T-helper 2 cell treated with Interferon-gamma antibody and Interleukin-4, amounts not matched to agents 100 ng/mL and 5 ng/mL, for 36 hours (primary cell): ENCODE results near the gene VILL. TPM values are rescaled to one million over a fixed set of nuclear protein-coding genes. Genes with fewer than 3 reads are reported as not detected.
"Not testable (repeated sequence)": the region's sequence is repeated elsewhere in the genome, so short reads cannot be mapped to it uniquely, and the experiment has no call there.

Experiments
- intact Hi-C: fragments of 100-400 bp; cut with micrococcal nuclease; formaldehyde crosslinking; loops from one replicate; pipeline ENCODE4 v1.15.1; 2023
- total RNA-seq: library from RNA; stranded (reverse); gene quantifications from 2 replicates; pipeline ENCODE4 v1.2.3, GENCODE V29; 2022

Gene VILL
- total RNA-seq, 1 donor from 2014 or later: 20.2 TPM

DNA sequence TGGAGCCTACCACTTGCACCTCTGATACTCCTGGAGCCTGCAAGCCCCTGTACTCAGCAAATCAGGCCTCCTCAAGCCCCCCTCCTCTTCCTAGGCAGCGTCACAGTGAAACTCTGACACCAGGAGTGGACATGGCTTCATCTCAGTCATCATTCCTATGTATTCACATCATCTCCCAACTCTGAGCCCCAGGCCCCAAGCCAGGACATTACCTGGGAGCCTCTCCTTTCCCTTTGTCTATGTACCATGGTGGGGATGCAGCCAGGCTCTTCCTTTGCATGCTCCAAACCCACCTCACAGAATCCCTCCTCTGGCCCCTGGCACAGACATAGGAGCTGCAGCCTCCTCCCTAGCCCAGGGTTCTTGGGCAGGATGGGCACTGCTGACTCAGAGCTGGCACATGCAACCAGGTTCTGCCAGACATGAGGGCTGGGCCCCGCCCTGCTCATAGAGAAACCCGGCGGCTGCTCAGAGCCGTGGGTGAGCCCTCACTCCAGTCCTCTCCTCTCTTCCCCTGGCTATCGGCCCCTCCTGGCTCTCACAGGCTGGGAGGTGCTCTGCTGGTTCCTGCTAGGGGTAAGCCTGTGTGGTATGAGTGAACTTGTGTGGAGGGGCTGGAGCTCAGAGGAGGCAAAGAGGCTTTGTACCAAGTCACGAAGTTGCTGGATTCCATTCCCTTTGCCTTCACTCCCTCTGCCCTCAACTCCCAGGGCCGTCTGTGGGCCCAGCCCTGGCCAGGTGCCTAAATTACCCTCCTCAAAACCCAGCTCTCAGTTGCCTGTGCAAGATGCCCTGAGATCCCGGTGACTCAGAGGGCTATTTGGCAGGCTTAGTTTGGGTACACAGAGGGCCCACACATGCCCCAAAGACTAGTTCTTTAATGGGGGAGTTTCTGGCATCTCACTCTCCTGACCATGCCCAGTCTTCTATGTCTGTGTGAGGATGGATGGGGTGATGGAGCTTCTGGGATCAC, 40.7 kb downstream of the VILL start:
- intact Hi-C loops: no loop called here

GRCh38 chr3:38032328-38032865, 41.8 kb downstream of the VILL start:
- intact Hi-C loops: no loop called here

DNA sequence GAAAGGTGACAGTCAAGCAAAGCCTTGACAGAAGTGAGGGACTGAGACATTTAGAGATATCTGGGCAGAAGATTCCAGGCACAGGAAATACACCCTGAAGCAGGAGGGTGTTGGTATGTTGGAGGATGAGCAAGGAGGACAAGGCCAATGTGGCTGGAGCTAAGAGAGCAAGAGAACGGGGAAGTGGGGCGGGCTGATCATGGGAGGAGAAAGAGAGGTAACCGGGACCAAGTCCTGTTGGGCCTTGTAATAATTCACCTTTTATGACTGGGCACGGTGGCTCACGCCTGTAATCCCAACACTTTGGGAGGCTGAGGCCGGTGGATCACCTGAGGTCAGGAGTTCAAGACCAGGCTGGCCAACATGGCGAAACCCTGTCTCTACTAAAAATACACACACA, 43.0 kb downstream of the VILL start:
- intact Hi-C loops: not testable (repeated sequence)

GRCh38 chr3:38034335-38034734, 43.7 kb downstream of the VILL start:
- intact Hi-C loops: not testable (repeated sequence)

DNA sequence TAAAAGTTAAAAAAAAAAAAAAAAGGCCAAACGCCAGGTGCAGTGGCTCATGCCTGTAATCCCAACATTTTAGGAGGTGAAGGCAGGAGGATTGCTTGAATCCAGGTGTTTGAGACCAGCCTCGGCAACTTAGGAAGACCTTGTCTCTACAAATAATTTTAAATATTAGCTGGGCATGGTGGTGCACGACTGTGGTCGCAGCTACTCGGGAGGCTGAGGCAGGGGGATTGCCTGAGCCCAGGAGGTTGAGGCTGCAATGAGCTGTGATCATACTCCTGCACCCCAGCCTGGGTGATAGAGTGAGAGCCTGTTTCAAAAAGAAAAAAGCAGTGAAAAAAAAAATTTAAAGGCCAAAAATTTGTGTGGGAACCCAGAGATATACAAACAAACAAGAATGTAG, 45.7 kb downstream of the VILL start:
- intact Hi-C loops: no loop called here

GRCh38 chr3:38036906-38037305, 46.3 kb downstream of the VILL start:
- intact Hi-C loops: no loop called here

DNA sequence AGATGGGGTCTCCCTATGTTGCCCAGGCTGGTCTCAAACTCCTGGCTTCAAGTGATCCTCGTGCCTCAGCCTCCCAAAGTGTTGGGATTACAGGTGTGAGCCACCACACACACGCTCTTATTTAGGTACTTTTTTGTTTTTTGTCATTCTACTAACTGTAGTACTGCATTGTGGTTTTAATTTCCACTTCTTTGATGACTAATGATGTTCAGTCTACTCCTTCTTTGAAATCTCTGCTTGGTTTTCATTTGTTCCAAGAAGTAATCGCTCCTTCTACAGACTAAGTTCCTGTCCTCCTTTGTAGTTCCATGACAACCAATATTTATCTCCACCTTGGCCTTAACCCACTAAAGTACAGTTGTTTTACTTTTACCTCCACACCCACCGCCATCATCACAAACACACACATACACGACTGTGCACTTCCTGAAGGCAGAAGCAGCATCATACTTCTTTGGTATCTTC, 47.9 kb downstream of the VILL start:
- intact Hi-C loops: loop anchor here (2.0 kb wide), 1 partner anchor 64 kb away; no protein-coding TSS in a partner anchor

DNA sequence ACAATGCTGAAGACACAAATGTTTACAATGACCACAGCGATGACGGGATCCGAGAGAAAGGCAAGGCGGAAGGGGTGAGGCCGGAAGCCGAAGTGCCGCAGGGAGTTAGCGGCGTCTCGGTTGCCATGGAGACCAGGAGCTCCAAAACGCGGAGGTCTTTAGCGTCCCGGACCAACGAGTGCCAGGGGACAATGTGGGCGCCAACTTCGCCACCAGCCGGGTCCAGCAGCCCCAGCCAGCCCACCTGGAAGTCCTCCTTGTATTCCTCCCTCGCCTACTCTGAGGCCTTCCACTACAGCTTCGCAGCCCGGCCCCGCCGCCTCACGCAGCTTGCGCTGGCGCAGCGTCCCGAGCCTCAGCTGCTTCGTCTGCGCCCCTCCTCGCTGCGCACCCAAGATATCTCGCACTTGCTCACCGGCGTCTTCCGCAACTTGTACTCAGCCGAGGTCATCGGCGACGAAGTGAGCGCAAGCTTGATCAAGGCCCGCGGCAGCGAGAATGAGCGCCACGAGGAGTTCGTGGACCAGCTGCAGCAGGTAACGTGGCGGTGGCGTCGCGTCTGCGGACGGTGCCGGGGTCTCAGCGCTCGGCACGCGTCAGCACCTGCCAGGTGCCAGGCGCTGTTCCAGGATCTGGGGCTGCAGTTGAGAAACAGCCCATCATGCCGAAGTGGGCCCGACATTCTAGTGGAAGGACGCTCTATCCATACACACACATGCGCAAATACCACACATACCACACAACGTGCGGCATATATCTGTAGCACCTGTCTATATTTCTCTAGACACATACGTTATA, 48.7 kb downstream of the VILL start, which contains the start of gene DLEC1:
TSS of gene DLEC1 (plus strand) at position 108 of the 798 bp plus-strand sequence. CDS start at position 126, 18 bp downstream.
- intact Hi-C loops: loop anchor here (1.0 to 2.0 kb wide), 2 partner anchors 64 to 98 kb away; partner anchors contain the start of gene ACAA1

- intact Hi-C loops: loop anchor here (1.0 to 2.0 kb wide), 2 partner anchors 65 to 97 kb away; partner anchors contain the start of gene ACAA1
These were observed 49.3 kb downstream of the VILL start for GRCh38 chr3:38039899-38040261.

- intact Hi-C loops: no loop called here
These were observed 49.8 kb downstream of the VILL start for GRCh38 chr3:38040401-38040800.

GRCh38 chr3:38043486-38043885, 52.9 kb downstream of the VILL start:
- intact Hi-C loops: no loop called here

- intact Hi-C loops: no loop called here
These were observed 55.4 kb downstream of the VILL start for GRCh38 chr3:38046027-38046426.

- intact Hi-C loops: no loop called here
These were observed 56.2 kb downstream of the VILL start for GRCh38 chr3:38046821-38047220.

- intact Hi-C loops: no loop called here
These were observed 57.3 kb downstream of the VILL start for GRCh38 chr3:38047896-38048295.

- intact Hi-C loops: no loop called here
These were observed 59.0 kb downstream of the VILL start for GRCh38 chr3:38049358-38050126.

GRCh38 chr3:38051131-38051530, 60.5 kb downstream of the VILL start:
- intact Hi-C loops: no loop called here

DNA sequence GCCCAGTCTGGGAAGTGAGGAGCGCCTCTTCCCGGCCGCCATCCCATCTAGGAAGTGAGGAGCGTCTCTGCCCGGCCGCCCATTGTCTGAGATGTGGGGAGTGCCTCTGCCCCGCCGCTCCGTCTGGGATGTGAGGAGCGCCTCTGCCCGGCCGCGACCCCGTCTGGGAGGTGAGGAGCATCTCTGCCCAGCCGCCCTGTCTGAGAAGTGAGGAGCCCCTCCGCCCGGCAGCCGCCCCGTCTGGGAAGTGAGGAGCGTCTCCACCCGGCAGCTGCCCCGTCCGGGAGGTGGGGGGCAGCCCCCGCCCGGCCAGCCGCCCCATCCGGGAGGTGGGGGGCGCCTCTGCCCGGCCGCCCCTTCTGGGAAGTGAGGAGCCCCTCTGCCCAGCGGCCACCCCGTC, 62.7 kb downstream of the VILL start:
- intact Hi-C loops: not testable (repeated sequence)

DNA sequence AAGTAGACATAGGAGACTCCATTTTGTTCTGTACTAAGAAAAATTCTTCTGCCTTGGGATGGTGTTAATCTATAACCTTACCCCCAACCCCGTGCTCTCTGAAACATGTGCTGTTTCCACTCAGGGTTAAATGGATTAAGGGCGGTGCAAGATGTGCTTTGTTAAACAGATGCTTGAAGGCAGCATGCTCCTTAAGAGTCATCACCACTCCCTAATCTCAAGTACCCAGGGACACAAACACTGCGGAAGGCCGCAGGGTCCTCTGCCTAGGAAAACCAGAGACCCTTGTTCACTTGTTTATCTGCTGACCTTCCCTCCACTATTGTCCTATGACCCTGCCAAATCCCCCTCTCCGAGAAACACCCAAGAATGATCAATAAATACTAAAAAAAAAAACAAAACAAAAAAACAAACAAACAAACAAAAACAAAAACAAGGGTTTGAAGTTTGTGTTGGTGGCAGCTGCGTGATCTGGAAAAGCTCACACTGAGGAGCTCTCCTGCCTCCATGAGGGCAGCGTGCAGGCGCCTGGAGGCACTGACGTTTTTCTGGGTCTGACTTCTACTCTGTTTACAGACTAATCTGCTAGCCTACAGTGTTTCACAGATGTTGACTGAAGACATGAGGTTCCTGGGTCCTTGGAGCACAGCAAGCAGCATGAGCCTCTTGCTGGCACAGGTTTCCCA, 63.4 kb downstream of the VILL start:
- intact Hi-C loops: not testable (repeated sequence)

GRCh38 chr3:38054499-38055001, 64.0 kb downstream of the VILL start:
- intact Hi-C loops: no loop called here
